Retina (tissue), 1 donor: ENCODE results near the gene TEX30.
"Not testable (repeated sequence)": the region's sequence is repeated elsewhere in the genome, so short reads cannot be mapped to it uniquely, and the experiment has no call there.

Experiments used
- DNase-seq: peaks from one replicate; pipeline ENCODE4 v3.0.0-alpha.2; 2016

Gene TEX30

GRCh38 chr13:102773441-102774213 is at the start of gene TEX30:
Gene TEX30 (minus strand): TSS chr13:102773786. CDS start chr13:102770026, 3,760 bp downstream.
- peak; percentile 96 for DNase-seq

GRCh38 chr13:102817907-102818306 is 44.3 kb upstream of the TEX30 start:
- DNase-seq = no peak

- no peak for DNase-seq
Observed at GRCh38 chr13:102817241-102817640, 43.7 kb upstream of the TEX30 start.

- no peak for DNase-seq
Observed at GRCh38 chr13:102816708-102817107, 43.1 kb upstream of the TEX30 start.

- no peak for DNase-seq
Observed at GRCh38 chr13:102815788-102816187, 42.2 kb upstream of the TEX30 start.

GRCh38 chr13:102814793-102815192 is 41.2 kb upstream of the TEX30 start:
- DNase-seq = no peak

GRCh38 chr13:102814025-102814607 is 40.5 kb upstream of the TEX30 start:
- DNase-seq = no peak

- no peak for DNase-seq
Observed at GRCh38 chr13:102812611-102813287, 39.2 kb upstream of the TEX30 start.

GRCh38 chr13:102807699-102808098 is 34.1 kb upstream of the TEX30 start:
- no peak for DNase-seq

GRCh38 chr13:102805680-102806079 is 32.1 kb upstream of the TEX30 start:
- no peak for DNase-seq

GRCh38 chr13:102800145-102801041 is 26.8 kb upstream of the TEX30 start:
- peak; percentile 93 for DNase-seq

- no peak for DNase-seq
Observed at GRCh38 chr13:102799426-102800144, 26.0 kb upstream of the TEX30 start.

GRCh38 chr13:102798581-102799425 is 25.2 kb upstream of the TEX30 start, which contains the start of the genes BIVM and POGLUT2:
Gene BIVM (plus strand): TSS chr13:102799119. CDS start chr13:102807268, 8,149 bp downstream.
Gene POGLUT2 (minus strand): TSS chr13:102798976. CDS start chr13:102798670, 306 bp downstream.
- peak; percentile 96 for DNase-seq

- DNase-seq = no peak
Observed at GRCh38 chr13:102793611-102794355, 20.2 kb upstream of the TEX30 start.

GRCh38 chr13:102792396-102792795 is 18.8 kb upstream of the TEX30 start:
- no peak for DNase-seq

GRCh38 chr13:102788683-102789082 is 15.1 kb upstream of the TEX30 start:
- DNase-seq = no peak

GRCh38 chr13:102784483-102784882 is 10.9 kb upstream of the TEX30 start:
- DNase-seq = no peak

- DNase-seq = no peak
Observed at GRCh38 chr13:102781591-102781990, 8.0 kb upstream of the TEX30 start.

GRCh38 chr13:102780656-102781055 is 7.1 kb upstream of the TEX30 start:
- DNase-seq = not testable (repeated sequence)
